H1 (cell line): ENCODE results near the gene PPP1R12C. TPM values are rescaled to one million over a fixed set of nuclear protein-coding genes. Genes with fewer than 3 reads are reported as not detected.

Experiments
- CBX5 ChIP-seq: fragments of 300-800, 300-1000 bp; sonication (generic); IDR thresholded peaks from 2 replicates; pipeline ENCODE4 v1.7.1; 2016; ENCODE audit warnings: antibody characterized with exemption, low read length, low read depth
- CEBPB ChIP-seq: IDR thresholded peaks from 2 replicates; pipeline ENCODE4 v1.6.1; 2012; ENCODE audit warnings: low read depth, low read length
- CHD7 ChIP-seq: fragments of 300-600 bp; sonication (generic); IDR thresholded peaks from 2 replicates; pipeline ENCODE4 v1.7.1; 2012; ENCODE audit warnings: low read length, moderate library complexity, mild to moderate bottlenecking, inconsistent platforms; ENCODE audit not compliant: insufficient replicate concordance
- EZH2 ChIP-seq: fragments of 200-600 bp; sonication (generic); IDR thresholded peaks from 2 replicates; pipeline ENCODE4 v1.7.1; 2012; ENCODE audit warnings: low read depth, mild to moderate bottlenecking, moderate library complexity, low read length, inconsistent platforms; ENCODE audit not compliant: severe bottlenecking
- PHF8 ChIP-seq: fragments of 200-600 bp; sonication (generic); conservative IDR thresholded peaks from 2 replicates; pipeline ENCODE4 v1.7.1; 2012; ENCODE audit warnings: low read depth, mild to moderate bottlenecking, inconsistent platforms, low read length, moderate library complexity
- RAD21 ChIP-seq, 2 experiments: IDR thresholded peaks in 1 of 2; conservative IDR thresholded peaks in 1 of 2; 2 replicates each; pipeline ENCODE4 v1.6.1; 2011; ENCODE audit warnings: low read depth in 2 of 2, low read length in 2 of 2, improper control_type of control experiment in 1 of 2, inconsistent platforms in 1 of 2, mild to moderate bottlenecking in 1 of 2, moderate library complexity in 1 of 2
- RFX5 ChIP-seq: IDR thresholded peaks from 2 replicates; pipeline ENCODE4 v1.6.1; 2011; ENCODE audit warnings: low read depth, low read length, improper control_type of control experiment, borderline replicate concordance
- polyA plus RNA-seq, 7 experiments: library from polyadenylated mRNA; depleted of rRNA in 3 of 7; stranded (reverse) in 5 of 7; unstranded in 2 of 7; fragments of >200 nt in 5 of 7; fragments of 200-250 nt in 2 of 7; gene quantifications; 1 replicate in 5 of 7; 2 replicates in 1 of 7; 4 replicates in 1 of 7; pipeline versions ENCODE4 v1.2.1 to v1.2.3, GENCODE V29; 2011 to 2013; ENCODE audit warnings: missing spikeins in 2 of 7, mixed read lengths in 2 of 7
- total RNA-seq: library from RNA; stranded (reverse); fragmentation: NEBNext Ultra II Directional; extraction: Animal tissue kit (Norgen Biotek cat#: 25700); gene quantifications from 2 replicates; pipeline ENCODE4 v1.2.1, GENCODE V29; 2021

Gene PPP1R12C
- total and polyA plus RNA-seq, 2 of the 8 experiments (the other 6 are each of a cell fraction or from before 2014, with no cell fraction given) = 31.7 to 71.5 TPM

GRCh38 chr19:55062735-55063491 lies 54.5 kb downstream of the PPP1R12C start, which contains the start of gene RDH13 (continued):
- no peak for TF ChIP-seq CHD7
- no peak for TF ChIP-seq EZH2
- TF ChIP-seq CBX5 = no peak
- no peak for TF ChIP-seq RFX5
- TF ChIP-seq PHF8 = 0 out of 2 replicates have a peak, but pooled peaks have one; percentile 41
- TF ChIP-seq RAD21 (IDR thresholded peaks at IDR 0.05 in 1 of 2, conservative IDR thresholded peaks at IDR 0.05 in 1 of 2; ENCODE audit: low read depth in 2 of 2, low read length in 2 of 2) = peak in 1 of 2 experiments; percentile 1; a peak in 1 of 4 replicates
- TF ChIP-seq CEBPB = no peak
